Stimulated activated CD4-positive, alpha-beta T cell treated with anti-CD3 and anti-CD28 coated beads, Interleukin-4, amount 100 ng/mL, for 4 hours (primary cell): ENCODE data around the gene GSTCD.
"Not testable (repeated sequence)": the region's sequence is repeated elsewhere in the genome, so short reads cannot be mapped to it uniquely, and the experiment has no call there.

Source experiments
- DNase-seq, 2 experiments: peaks; one replicate each; pipeline ENCODE4 v3.0.0-alpha.2; 2020

The GSTCD gene

DNA sequence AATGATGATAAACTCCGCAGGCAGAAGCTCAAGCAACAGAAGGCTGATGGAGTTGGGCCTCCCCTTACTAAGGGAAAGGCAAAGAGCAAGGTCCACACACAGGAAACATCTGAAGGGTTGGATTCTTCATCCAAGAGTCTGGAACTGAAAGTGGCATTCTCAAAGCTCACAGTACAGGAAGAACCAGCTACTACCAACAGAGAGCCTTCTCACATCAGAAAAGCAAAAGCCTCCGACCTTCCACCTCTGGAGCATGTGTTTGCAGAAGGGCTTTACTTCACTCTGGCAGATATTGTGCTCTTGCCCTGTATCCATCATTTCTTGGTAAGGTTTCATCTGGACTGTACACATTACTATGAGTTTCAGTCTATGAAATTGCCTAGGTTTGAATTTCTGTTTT is 10.6 kb downstream of the GSTCD start:
- DNase-seq, result no peak

DNA sequence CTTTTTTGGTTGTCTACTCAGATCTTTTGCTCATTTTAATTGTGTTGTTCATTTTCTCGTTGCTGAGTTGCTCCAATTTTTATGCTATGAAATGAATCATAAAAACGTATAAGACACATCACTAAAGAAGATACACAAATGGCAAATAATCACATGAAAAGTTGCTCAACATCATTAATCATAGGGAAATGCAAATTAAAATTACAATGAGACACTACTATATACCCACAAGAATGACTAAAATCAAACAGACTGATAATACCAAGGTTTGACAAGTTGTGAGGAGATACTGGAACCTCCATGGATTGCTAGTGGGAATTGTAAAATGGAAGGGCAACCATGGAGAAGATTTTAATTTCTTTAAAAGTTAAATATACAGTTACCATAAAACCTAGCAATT is 17.0 kb downstream of the GSTCD start:
- DNase-seq, result no peak

DNA sequence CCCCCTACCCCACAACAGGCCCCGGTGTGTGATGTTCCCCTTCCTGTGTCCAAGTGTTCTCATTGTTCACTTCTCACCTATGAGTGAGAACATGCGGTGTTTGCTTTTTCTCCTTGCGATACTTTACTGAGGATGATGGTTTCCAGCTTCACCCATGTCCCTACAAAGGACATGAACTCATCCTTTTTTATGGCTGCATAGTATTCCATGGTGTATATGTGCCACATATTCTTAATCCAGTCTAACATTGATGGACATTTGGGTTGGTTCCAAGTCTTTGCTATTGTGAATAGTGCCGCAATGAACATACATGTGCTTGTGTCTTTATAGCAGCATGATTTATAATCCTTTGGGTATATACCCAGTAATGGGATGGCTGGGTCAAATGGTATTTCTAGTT is 21.3 kb downstream of the GSTCD start:
- DNase-seq, result not testable (repeated sequence)

DNA sequence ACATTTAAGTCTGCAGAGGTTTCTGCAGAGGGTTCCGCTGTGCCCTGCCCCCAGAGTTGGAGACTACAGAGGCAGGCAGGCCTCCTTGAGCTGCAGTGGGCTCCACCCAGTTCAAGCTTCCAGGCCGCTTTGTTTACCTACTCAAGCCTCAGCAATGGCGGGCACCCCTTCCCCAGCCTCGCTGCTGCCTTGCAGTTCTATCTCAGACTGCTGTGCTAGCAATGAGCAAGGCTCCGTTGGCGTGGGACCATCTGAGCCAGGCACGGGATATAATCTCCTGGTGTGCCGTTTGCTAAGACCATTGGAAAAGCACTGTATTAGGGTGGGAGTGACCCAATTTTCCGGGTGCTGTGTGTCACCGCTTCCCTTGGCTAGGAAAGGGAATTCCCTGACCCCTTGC is 26.6 kb downstream of the GSTCD start:
- not testable (repeated sequence) for DNase-seq

DNA sequence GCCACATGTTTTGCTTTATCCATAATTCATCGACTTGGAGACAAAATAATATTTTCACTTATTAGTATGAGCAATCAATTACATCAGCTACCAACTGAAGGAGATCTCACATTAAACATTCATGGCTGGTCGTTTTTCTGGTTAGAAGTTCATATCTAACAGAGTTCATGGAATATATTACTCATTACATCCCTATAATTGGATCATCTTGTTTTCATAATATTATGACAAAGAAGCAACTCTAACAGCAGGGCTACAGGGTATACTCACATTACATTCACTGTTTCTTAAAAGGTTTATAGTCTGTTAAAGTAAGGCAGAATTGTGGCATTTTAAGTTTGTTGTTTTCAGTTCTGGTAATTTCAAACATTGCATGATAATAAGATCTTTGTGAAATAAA is 33.0 kb downstream of the GSTCD start:
- DNase-seq, result no peak

DNA sequence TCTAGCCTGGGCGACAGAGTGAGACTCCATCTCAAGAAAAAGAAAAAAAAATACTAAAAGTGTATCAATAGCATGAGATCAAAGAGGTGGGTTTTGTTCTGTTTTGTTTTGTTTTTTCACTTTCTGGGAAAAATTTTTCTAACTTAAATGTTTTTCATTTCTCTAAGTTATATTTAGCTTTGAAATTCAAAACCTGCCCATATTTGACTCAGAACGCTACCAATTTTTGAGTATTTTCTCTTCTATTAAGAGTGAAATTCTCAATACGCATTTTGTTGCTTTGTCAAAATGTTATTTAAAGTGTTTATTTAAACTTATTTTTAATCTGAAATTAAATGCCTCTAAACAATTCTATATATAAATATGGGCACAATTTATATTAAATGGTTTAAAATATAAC is 39.6 kb downstream of the GSTCD start:
- DNase-seq, result no peak

DNA sequence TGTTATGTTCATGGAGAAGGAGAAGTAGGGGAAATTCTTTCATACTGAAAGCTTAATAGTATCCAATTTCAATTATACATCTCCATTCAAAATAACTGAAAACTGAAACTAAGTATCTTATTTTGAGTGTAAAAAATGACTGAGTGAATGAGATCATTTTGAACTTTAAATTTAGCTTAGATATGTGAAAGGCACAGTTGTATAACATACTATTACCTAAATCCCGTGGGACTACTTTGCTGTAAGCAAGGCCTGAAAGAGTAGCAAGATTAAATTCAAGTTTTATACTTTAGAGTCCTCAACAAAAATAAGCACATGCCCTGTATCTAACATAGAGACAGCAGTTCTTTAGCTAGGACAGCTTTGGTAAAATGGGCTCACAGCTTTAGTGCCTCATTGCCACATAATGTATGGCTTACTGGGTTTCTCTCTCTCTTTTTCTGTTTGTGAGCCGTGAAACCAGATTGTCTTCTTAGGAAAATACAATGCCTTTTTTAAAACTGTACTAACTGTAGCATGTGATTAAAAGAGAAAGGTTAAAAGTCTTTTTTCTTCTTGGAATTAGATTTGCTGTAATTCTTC is 43.2 kb downstream of the GSTCD start:
- DNase-seq, result no peak

DNA sequence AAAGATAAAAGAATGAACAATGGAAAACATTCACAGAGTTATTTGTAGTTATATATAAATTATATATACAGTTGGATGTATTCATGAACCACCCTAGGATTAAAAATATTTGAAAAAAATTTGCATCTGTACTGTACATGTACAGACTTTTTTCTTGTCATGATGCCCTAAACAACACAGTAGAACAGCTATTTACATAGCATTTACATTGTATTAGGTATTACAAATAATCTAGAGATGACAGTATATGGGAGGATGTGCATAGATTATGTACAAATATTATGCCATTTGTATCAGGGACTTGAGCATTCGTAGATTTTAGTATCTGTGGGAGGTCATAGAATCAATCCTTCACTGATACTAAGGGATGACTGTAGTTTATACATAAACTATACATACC is 44.8 kb downstream of the GSTCD start:
- DNase-seq, result no peak

DNA sequence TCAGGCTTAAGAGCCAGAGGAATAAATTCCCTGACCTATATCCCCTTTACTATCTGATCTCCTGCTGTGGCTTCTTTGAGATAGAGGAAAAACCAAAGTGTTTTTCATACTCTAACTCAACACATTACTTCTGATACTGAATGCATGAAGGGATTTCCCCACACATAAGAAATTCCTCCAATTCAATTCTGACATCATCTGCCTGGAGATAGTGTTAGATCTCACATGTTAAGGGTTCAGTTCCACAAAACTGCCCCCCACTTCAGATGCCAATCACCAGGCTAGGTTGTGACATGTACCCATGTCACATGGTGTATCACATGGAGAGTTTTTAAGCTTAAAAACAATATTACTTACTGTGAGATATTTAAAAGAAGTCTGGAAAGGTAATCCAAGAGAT is 46.8 kb downstream of the GSTCD start:
- no peak for DNase-seq

DNA sequence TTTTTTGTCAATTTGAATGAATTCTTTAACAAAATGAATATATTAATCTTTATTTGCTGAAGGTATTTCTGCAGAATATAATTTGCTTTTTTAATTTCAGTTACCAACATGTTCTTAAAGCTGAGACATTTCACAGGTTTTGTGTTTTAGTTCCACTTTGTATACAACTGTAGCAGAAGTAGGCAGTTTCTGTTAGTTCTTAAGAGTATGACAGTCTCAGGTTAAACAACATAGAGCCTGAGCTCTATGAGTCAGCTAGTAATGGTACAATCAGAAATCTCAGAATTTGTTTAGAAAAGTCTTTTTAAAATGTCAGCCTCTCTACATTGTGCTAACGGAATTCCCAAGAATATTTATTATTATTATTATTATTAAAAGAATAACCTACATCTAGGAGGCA is 50.4 kb downstream of the GSTCD start:
- no peak for DNase-seq

DNA sequence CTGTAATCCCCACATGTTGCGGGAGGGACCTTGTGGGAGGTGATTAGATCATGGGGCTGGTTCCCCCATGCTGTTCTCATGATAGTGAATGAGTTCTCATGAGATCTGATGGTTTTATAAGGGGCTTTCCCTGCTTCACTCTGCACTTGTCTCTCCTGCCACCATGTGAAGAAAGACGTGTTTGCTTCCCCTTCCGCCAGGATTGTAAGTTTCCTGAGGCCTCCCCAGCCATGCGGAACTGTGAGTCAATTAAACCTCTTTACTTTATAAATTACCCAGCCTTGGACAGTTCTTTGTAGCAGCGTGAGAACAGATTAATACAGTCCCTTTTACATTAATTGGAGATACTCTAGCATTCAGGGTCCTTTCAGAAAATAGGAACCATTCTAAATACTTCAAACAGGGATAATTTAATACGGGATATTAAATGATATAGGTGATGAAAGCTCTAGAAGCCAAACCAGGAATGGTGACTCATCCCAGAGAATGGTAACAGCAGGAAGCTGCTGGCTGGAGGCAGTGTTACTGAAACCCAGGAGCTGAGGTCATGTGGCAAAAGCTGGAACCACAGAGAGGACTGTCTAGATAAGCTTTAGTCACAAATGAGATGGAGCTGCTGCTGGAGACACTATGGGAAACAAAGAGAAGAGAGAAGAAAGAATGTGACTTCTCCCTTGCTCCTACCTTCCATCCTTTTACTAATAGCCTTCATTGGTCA is 57.3 kb downstream of the GSTCD start:
- no peak for DNase-seq

DNA sequence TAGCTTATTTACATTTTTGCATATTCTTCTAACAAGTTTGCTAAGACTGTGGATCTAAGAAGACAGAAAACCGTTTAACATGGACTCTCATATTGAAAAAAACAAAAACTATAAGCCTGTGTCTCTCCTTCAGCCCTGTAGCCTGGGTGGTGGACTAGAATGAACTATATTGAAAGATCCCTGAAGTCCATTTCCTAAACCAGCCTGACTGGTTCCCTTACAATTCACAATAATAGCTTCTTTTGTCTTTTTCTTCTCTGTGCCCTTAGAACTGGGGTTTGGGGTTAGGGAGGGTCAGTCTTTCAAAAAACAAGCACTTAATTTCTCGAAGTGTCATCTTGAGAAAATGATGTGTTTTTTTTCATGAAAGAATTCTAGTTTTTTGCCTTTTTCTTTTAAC is 59.0 kb downstream of the GSTCD start:
- DNase-seq, result no peak

DNA sequence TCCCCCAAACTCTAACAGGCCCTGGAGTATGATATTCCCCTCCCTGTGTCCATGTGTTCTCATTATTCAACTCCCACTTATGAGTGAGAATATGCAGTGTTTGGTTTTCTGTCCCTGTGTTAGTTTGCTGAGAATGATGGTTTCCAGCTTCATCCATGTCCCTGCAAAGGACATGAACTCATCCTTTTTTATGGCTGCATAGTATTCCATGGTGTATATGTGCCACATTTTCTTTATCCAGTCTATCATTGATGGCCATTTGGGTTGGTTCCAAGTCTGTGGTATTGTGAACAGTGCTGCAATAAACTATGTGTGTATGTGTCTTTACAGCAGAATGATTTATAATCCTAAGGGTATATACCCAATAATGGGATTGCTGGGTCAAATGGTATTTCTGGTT is 61.9 kb downstream of the GSTCD start:
- not testable (repeated sequence) for DNase-seq

DNA sequence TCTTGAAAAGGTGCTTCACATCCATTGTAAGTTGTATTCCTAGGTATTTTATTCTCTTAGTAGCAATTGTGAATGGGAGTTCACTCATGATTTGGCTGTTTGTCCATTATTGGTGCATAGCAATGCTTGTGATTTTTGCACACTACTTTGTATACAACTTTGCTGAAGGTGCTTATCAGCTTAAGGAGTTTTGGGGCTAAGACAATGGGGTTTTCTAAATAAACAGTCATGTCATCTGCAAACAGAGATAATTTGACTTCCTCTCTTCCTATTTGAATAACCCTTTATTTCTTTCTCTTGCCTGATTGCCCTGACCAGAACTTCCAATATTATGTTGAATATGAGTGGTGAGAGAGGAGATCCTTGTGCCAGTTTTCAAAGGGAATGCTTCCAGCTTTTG is 63.5 kb downstream of the GSTCD start:
- DNase-seq, result not testable (repeated sequence)

DNA sequence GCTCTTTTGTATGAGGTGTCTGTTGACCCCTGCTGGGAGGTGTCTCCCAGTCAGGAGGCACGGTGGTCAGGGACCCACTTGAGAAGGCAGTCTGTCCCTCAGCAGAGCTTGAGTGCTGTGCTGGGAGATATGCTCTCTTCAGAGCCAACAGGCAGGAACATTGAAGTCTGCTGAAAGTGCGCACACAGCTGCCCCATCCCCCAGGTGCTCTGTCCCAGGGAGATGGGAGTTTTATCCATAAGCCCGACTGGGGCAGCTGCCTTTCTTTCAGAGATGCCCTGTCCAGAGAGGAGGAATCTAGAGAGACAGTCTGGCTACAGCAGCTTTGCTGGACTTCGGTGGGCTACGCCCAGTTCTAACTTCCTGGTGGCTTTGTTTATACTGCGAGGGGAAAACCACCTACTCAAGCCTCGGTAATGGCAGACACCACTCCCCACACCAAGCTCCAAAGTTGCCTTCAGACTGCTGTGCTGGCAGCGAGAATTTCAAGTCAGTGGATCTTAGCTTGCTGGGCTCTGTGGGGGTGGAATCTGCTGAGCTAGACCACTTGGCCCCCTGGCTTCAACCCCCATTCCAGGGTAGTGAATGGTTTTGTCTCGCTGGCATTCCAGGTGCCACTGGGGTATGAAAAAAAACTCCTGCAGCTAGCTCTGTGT is 67.3 kb downstream of the GSTCD start:
- DNase-seq, result not testable (repeated sequence)

DNA sequence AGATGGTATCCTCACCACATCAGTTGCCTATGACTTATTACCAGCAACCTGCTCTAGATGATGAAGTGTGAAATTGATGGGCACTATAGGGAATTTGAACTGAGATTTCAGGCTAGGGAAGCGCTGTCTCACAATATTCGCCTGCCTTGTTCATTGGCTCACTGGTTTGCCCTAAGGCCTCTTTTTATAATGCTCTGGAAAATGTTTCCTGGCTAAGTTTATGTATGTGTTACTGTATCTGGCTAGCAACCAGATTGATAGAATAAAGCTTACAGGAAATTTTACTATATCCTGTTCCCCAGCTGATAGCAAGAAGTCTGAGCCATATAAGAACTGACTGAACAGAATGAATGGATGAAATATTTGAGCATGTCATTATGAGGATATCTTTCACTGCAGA is 71.6 kb downstream of the GSTCD start:
- DNase-seq, result no peak

DNA sequence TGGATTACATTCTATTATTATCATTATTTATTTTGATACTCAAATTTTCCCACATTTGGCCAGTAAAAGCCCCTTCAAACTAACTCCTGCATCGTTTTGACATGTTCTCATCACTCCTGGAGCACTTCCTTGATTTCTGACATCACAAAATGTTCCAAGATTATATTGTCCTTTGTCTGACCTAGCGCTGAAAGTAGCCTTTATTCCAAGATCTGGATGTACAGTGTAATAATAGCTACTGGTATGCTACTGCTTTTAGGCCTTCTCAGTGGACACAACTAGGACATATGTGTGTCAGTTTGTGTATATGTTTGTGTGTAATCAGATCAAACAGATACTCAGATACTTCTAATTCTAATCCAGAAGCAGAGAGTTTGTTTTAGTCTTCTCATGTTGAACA is 76.2 kb downstream of the GSTCD start:
- DNase-seq, result no peak

DNA sequence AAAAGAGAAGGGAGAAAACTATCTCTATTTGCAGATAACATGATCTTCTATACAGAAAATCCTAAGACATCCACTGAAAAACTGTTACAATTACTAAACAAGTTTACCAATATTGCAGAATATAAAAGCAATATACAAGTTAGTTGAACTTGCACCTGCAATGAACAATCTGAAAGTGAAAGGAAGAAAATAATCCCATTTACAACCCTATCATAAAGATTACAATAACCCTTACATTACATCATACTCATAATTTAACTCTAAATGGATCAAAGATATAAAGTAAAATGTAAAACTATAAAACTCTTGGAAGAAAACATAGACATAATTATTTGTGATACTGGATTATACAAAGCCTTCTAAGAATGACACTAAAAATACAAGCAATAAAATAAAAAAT is 77.2 kb downstream of the GSTCD start:
- no peak for DNase-seq

DNA sequence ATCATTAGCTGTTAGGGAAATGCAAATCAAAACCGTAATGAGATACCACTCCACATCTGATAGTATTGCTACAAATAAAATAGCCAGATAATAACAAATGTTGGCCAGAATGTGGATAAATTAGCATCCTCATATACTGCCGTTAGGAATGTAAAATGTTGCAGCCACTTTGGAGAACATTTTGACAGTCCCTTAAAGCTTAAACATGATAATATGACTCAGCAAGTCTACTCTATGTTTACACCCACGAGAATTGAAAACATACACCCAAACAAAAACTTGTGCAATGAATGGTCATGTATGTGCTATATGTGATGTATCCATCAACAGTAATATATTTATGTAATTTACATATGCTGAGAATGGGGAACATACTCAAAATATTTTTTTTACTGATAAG is 78.2 kb downstream of the GSTCD start:
- DNase-seq, result no peak

DNA sequence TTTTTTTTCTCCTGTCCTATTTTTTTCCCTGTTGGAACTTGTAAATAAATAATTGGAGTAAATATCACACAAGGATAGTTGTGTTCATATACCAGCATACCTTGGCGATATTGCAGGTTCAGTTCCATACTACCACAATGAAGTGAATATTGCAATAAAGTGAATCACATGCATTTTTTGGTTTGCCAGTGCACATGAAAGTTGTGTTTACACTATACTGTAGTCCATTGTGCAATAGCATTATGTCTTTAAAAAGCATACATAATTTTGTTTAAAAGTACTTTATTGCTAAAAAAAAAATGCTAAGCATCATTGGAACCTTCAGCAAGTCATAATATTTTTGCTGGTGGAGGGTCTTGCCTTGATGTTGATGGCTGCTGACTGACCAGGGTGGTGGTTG is 88.6 kb downstream of the GSTCD start:
- no peak for DNase-seq

DNA sequence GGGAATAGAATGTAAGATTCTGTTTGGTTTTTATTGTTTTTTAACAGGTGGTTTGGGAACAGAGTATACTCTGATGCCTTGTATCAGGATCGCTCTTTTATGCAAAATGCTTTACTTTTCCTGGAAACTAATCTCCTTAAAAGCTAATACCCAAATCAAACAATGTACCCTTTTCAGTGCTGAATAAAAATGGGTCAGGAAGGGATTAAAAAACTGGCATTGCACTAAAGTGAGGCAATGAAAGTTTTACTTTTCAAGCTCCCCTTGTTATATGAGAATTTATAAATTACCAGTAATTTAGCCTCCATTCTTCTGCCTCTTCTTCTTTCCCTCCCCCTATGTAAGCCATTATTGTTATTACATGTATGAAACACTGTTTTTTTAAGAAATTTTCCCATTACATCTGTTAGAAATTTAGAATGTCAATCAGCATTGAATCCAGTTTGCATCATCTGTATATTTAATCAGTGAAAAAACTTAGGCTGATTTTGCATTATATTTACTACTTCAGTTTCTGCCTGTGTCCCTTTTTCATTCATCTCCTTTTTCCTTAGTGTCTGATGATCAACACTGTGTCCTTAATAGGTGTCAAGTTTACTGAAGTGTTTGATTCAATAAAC is 97.0 kb downstream of the GSTCD start:
- no peak for DNase-seq

DNA sequence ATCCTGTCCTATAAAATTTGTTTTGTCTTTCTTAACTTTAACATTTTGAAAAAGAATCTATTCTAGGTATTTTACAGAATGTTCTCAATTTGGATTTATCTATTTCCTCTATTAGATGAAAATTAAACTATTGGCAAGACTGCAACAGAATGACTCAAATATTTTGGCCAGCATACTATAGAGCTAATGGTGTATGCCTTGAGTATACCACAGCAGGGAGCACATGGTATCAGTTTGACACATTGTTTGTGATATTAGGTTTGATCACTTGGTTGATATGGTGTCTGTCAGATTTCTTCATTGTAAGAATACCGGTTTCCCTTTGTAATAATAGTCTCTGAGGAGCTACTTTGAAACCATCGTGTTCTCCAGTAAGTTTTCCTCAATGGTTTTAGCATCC is 98.9 kb downstream of the GSTCD start:
- DNase-seq, result no peak

DNA sequence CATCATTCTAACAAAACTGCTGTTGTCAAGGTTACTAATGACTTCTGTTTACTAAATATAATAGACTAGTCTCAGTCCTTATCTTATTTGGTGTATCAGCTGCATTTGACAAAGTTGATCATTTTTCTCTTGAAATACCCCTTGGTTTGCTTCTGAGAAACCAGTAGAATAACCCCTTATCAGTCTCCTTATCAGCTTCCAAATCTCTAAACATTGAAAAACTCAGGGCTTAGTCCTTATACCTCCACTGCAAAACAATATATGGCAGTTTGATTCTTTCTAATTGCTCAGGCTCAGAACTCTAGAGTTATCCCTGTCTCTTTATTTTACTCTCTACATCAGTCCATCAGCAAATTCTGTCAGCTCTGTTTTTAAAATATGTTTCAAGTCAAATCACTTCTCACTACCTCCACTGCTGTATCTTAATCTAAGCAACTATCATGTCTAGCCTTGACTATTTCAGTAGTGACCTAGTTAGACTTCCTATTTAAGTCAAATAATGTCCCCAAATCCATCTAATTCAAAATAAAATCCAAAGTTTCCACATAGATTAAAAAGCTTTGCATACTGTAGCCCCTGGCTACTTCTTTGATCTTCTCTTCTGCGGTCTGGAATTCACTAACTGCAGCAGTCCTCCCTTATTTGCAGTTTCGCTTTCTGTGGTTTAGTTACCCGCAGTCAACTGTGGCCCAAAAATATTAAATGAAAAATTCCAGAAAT is 99.6 kb downstream of the GSTCD start:
- DNase-seq, result no peak

DNA sequence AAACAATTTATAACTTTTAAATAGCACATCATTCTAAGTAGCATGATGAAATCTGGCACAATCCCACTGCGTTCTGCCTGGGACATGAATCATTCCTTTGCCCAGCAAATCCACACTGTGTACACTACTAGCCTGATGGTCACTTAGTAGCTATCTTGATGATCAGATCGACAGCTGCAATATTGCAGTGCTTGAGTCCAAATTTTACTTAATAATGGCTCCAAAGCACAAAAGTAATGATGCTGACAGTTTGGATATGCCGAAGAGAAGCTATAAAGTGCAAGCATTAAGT is 100.1 kb downstream of the GSTCD start:
- DNase-seq, result no peak
